HAP-1 (cell line): Measurements from ENCODE around the gene EML6.

Experiments used
- DNase-seq, 2 experiments: peaks; one replicate each; pipeline ENCODE4 v3.0.0-alpha.2; 2016 to 2020; ENCODE audit warnings: low spot score in 2 of 2
- H3K27me3 ChIP-seq: fragments of 250-450 bp; sonication (Bioruptor Pico); 2 replicates; pipeline ENCODE4 v1.5.1; 2020; ENCODE audit warnings: low read depth, mild to moderate bottlenecking, moderate library complexity
- H3K36me3 ChIP-seq: fragments of 250-450 bp; sonication (Bioruptor Pico); replicated peaks from 2 replicates; pipeline ENCODE4 v1.5.1; 2020; ENCODE audit warnings: mild to moderate bottlenecking
- H3K4me1 ChIP-seq: fragments of 250-450 bp; sonication (Bioruptor Pico); 2 replicates; pipeline ENCODE4 v1.5.1; 2020; ENCODE audit warnings: mild to moderate bottlenecking
- H3K4me3 ChIP-seq: fragments of 250-450 bp; sonication (Bioruptor Pico); 2 replicates; pipeline ENCODE4 v1.5.1; 2020; ENCODE audit warnings: mild to moderate bottlenecking, moderate library complexity
- H3K9me3 ChIP-seq: fragments of 250-450 bp; sonication (Bioruptor Pico); 2 replicates; pipeline ENCODE4 v1.5.1; 2020; ENCODE audit warnings: mild to moderate bottlenecking, moderate library complexity
- in situ Hi-C: fragments of 300-500 bp; cut with MboI; formaldehyde crosslinking; loops from 3 replicates; pipeline ENCODE4 v1.14.3; 2020; ENCODE audit warnings: low sequenced_read_pairs, inconsistent platforms, mixed read lengths

EML6 gene

GRCh38 chr2:54752439-54752838 is 29.0 kb downstream of the EML6 start:
- Histone ChIP-seq H3K36me3 (no peaks in the 10 kb centered on the region), H3K4me1 (peaks cover 2% of the 10 kb centered on the region; the same call in 1 of the 2 replicates), H3K9me3 (no peaks in the 10 kb centered on the region; the same call in 1 of the 2 replicates), H3K4me3 (no peak overlapping the region), H3K27me3 (no peaks in the 10 kb centered on the region)
- in situ Hi-C loops = no loop called here
- no peak for DNase-seq

GRCh38 chr2:54755641-54756326 is 32.3 kb downstream of the EML6 start:
- in situ Hi-C loops = no loop called here
- H3K36me3 ChIP-seq = no peaks in the 10 kb centered on the region
- peaks cover 12% of the 10 kb centered on the region for H3K4me1 ChIP-seq
- no peaks in the 10 kb centered on the region for H3K27me3 ChIP-seq
- DNase-seq = no peak
- no peak overlapping the region for H3K4me3 ChIP-seq
- no peaks in the 10 kb centered on the region; the same call in 1 of the 2 replicates for H3K9me3 ChIP-seq

GRCh38 chr2:54757500-54757899 is 34.0 kb downstream of the EML6 start:
- no peaks in the 10 kb centered on the region for H3K27me3 ChIP-seq
- no peaks in the 10 kb centered on the region; the same call in 1 of the 2 replicates for H3K9me3 ChIP-seq
- H3K4me1 ChIP-seq = peaks cover 12% of the 10 kb centered on the region
- DNase-seq = peak; percentile 60 to 76
- H3K36me3 ChIP-seq = no peaks in the 10 kb centered on the region
- in situ Hi-C loops = no loop called here
- no peak overlapping the region for H3K4me3 ChIP-seq

- H3K36me3 ChIP-seq = no peaks in the 10 kb centered on the region
- H3K4me1 ChIP-seq = peaks cover 12% of the 10 kb centered on the region
- no peaks in the 10 kb centered on the region; the same call in 1 of the 2 replicates for H3K9me3 ChIP-seq
- no peak overlapping the region for H3K4me3 ChIP-seq
- no peak for DNase-seq
- in situ Hi-C loops = no loop called here
- H3K27me3 ChIP-seq = no peaks in the 10 kb centered on the region
These were observed 35.5 kb downstream of the EML6 start for GRCh38 chr2:54758951-54759350.

GRCh38 chr2:54760310-54760709 is 36.8 kb downstream of the EML6 start:
- no peaks in the 10 kb centered on the region for H3K36me3 ChIP-seq
- no peak for DNase-seq
- H3K4me1 ChIP-seq = peaks cover 12% of the 10 kb centered on the region
- no peak overlapping the region for H3K4me3 ChIP-seq
- H3K9me3 ChIP-seq = no peaks in the 10 kb centered on the region; the same call in 1 of the 2 replicates
- no peaks in the 10 kb centered on the region for H3K27me3 ChIP-seq
- in situ Hi-C loops = no loop called here

- H3K4me1 ChIP-seq = no peaks in the 10 kb centered on the region
- H3K4me3 ChIP-seq = no peak overlapping the region
- H3K36me3 ChIP-seq = no peaks in the 10 kb centered on the region
- in situ Hi-C loops = no loop called here
- no peaks in the 10 kb centered on the region for H3K9me3 ChIP-seq
- DNase-seq = peak in 1 of 2 experiments; percentile 43
- no peaks in the 10 kb centered on the region for H3K27me3 ChIP-seq
These were observed 40.3 kb downstream of the EML6 start for GRCh38 chr2:54763636-54764291.

GRCh38 chr2:54767921-54768320 is 44.5 kb downstream of the EML6 start:
- Histone ChIP-seq H3K4me3 (no peak overlapping the region), H3K36me3 (no peaks in the 10 kb centered on the region), H3K4me1 (no peaks in the 10 kb centered on the region), H3K9me3 (no peaks in the 10 kb centered on the region), H3K27me3 (no peaks in the 10 kb centered on the region)
- no peak for DNase-seq
- in situ Hi-C loops = no loop called here

GRCh38 chr2:54768772-54769428 is 45.4 kb downstream of the EML6 start:
- Histone ChIP-seq H3K36me3 (no peaks in the 10 kb centered on the region), H3K9me3 (no peaks in the 10 kb centered on the region), H3K4me1 (no peaks in the 10 kb centered on the region), H3K27me3 (no peaks in the 10 kb centered on the region), H3K4me3 (no peak overlapping the region)
- in situ Hi-C loops = no loop called here
- DNase-seq = no peak

GRCh38 chr2:54770211-54770610 is 46.7 kb downstream of the EML6 start:
- no peaks in the 10 kb centered on the region for H3K9me3 ChIP-seq
- no peaks in the 10 kb centered on the region for H3K36me3 ChIP-seq
- DNase-seq = no peak
- H3K27me3 ChIP-seq = no peaks in the 10 kb centered on the region
- no peaks in the 10 kb centered on the region for H3K4me1 ChIP-seq
- H3K4me3 ChIP-seq = no peak overlapping the region
- in situ Hi-C loops = no loop called here

- no peak overlapping the region for H3K4me3 ChIP-seq
- 0 out of 2 replicates have a peak, but pooled peaks cover 2% of the 10 kb centered on the region for H3K9me3 ChIP-seq
- no peak for DNase-seq
- no peaks in the 10 kb centered on the region for H3K36me3 ChIP-seq
- no peaks in the 10 kb centered on the region for H3K27me3 ChIP-seq
- in situ Hi-C loops = no loop called here
- H3K4me1 ChIP-seq = no peaks in the 10 kb centered on the region
These were observed 47.2 kb downstream of the EML6 start for GRCh38 chr2:54770676-54771075.

GRCh38 chr2:54771166-54771885 is 47.9 kb downstream of the EML6 start:
- Histone ChIP-seq H3K36me3 (no peaks in the 10 kb centered on the region), H3K27me3 (no peaks in the 10 kb centered on the region), H3K9me3 (0 out of 2 replicates have a peak, but pooled peaks cover 2% of the 10 kb centered on the region), H3K4me3 (no peak overlapping the region), H3K4me1 (no peaks in the 10 kb centered on the region)
- no peak for DNase-seq
- in situ Hi-C loops = no loop called here

GRCh38 chr2:54772110-54772509 is 48.6 kb downstream of the EML6 start:
- Histone ChIP-seq H3K4me1 (no peaks in the 10 kb centered on the region), H3K36me3 (no peaks in the 10 kb centered on the region), H3K27me3 (no peaks in the 10 kb centered on the region), H3K4me3 (no peak overlapping the region), H3K9me3 (0 out of 2 replicates have a peak, but pooled peaks cover 2% of the 10 kb centered on the region)
- in situ Hi-C loops = no loop called here
- no peak for DNase-seq

GRCh38 chr2:54772531-54772930 is 49.1 kb downstream of the EML6 start:
- in situ Hi-C loops = no loop called here
- H3K36me3 ChIP-seq = no peaks in the 10 kb centered on the region
- no peak overlapping the region for H3K4me3 ChIP-seq
- 0 out of 2 replicates have a peak, but pooled peaks cover 2% of the 10 kb centered on the region for H3K9me3 ChIP-seq
- no peak for DNase-seq
- H3K27me3 ChIP-seq = no peaks in the 10 kb centered on the region
- no peaks in the 10 kb centered on the region for H3K4me1 ChIP-seq
